D721Med (cell line): ENCODE measurements around the gene SPAG17.

Source experiments
- DNase-seq: peaks from one replicate; pipeline ENCODE4 v3.0.0; 2011; ENCODE audit warnings: low spot score; ENCODE audit not compliant: insufficient read length
- FAIRE-seq: peaks from 2 replicates; lab custom pipeline; 2011; peaks lifted over from hg19 to GRCh38; lab: Jason Lieb, UNC
- CTCF ChIP-seq: IDR thresholded peaks from 2 replicates; pipeline ENCODE4 v1.5.1; 2012; ENCODE audit warnings: mild to moderate bottlenecking, control low read depth; ENCODE audit not compliant: insufficient read depth; ENCODE audit errors: missing control alignments

The SPAG17 gene

GRCh38 chr1:118210051-118210722 lies 25.2 kb upstream of the SPAG17 start:
- FAIRE-seq (no peak), DNase-seq (no peak)

GRCh38 chr1:118209648-118210047 lies 24.6 kb upstream of the SPAG17 start:
- DNase-seq (no peak), FAIRE-seq (no peak)
- no peak for TF ChIP-seq CTCF

More at GRCh38 chr1:118210051-118210722, 25.2 kb upstream of the SPAG17 start:
- no peak for TF ChIP-seq CTCF

- FAIRE-seq = no peak
- no peak for DNase-seq
- no peak for TF ChIP-seq CTCF
Measured at GRCh38 chr1:118206966-118207365, 21.9 kb upstream of the SPAG17 start.

- no peak for TF ChIP-seq CTCF
- DNase-seq (no peak), FAIRE-seq (no peak)
Measured at GRCh38 chr1:118204648-118205047, 19.6 kb upstream of the SPAG17 start.

- no peak for FAIRE-seq
- no peak for TF ChIP-seq CTCF
- no peak for DNase-seq
Measured at GRCh38 chr1:118204105-118204504, 19.1 kb upstream of the SPAG17 start.

- no peak for FAIRE-seq
- no peak for DNase-seq
- no peak for TF ChIP-seq CTCF
Measured at GRCh38 chr1:118202076-118202608, 17.1 kb upstream of the SPAG17 start.

GRCh38 chr1:118201524-118201923 lies 16.5 kb upstream of the SPAG17 start:
- no peak for DNase-seq
- no peak for TF ChIP-seq CTCF
- no peak for FAIRE-seq
